Nephron progenitor cell (in vitro differentiated cells): ENCODE results near the gene YES1.

Source experiments
- DNase-seq: peaks from one replicate; pipeline ENCODE4 v3.0.0; 2021
- H3K27ac Mint-ChIP-seq: 2 replicates; pipeline ENCODE4 v1.8.0; 2021; ENCODE audit warnings: mild to moderate bottlenecking, moderate library complexity, mixed read lengths
- H3K27me3 Mint-ChIP-seq: 2 replicates; pipeline ENCODE4 v1.8.0; 2021; ENCODE audit warnings: mild to moderate bottlenecking, low read depth, mixed read lengths; ENCODE audit not compliant: poor library complexity
- H3K36me3 Mint-ChIP-seq: 2 replicates; pipeline ENCODE4 v1.8.0; 2021; ENCODE audit warnings: low read depth, mixed read lengths
- H3K4me1 Mint-ChIP-seq: 2 replicates; pipeline ENCODE4 v1.8.0; 2021; ENCODE audit warnings: mixed read lengths
- H3K4me3 Mint-ChIP-seq: 2 replicates; pipeline ENCODE4 v1.8.0; 2021; ENCODE audit warnings: mild to moderate bottlenecking, moderate library complexity, mixed read lengths
- H3K9me3 Mint-ChIP-seq: 2 replicates; pipeline ENCODE4 v1.8.0; 2021; ENCODE audit warnings: mild to moderate bottlenecking, moderate library complexity, mixed read lengths
- CTCF ChIP-seq: fragments of 200-600 bp; sonication (generic); IDR thresholded peaks from 2 replicates; pipeline ENCODE4 v1.5.0; 2021; ENCODE audit warnings: antibody characterized with exemption

The YES1 gene

GRCh38 chr18:673769-674168 is 138.3 kb downstream of the YES1 start:
- no peak overlapping the region for H3K27ac Mint-ChIP-seq
- no peak for TF ChIP-seq CTCF
- DNase-seq, result no peak
- H3K4me3 Mint-ChIP-seq, result no peak overlapping the region
- peaks cover 63% of the 10 kb centered on the region for H3K36me3 Mint-ChIP-seq
- H3K4me1 Mint-ChIP-seq, result no peaks in the 10 kb centered on the region
- H3K9me3 Mint-ChIP-seq, result no peaks in the 10 kb centered on the region
- no peaks in the 10 kb centered on the region for H3K27me3 Mint-ChIP-seq

GRCh38 chr18:673317-673716 is 138.7 kb downstream of the YES1 start:
- Mint-ChIP-seq H3K4me3 (no peak overlapping the region), H3K9me3 (no peaks in the 10 kb centered on the region), H3K27ac (no peak overlapping the region), H3K36me3 (peaks cover 68% of the 10 kb centered on the region), H3K4me1 (no peaks in the 10 kb centered on the region), H3K27me3 (no peaks in the 10 kb centered on the region)
- DNase-seq, result no peak
- TF ChIP-seq CTCF, result no peak
